GM10248 (cell line): Measurements from ENCODE around the gene SPTLC3.

Experiments
- CTCF ChIA-PET: fragments of 300-600 bp; sonication (Branson Sonifier 250); formaldehyde crosslinking; extraction: SDS; loops from one replicate; lab custom pipeline; 2021; ENCODE audit warnings: antibody characterized with exemption; lab: Yijun Ruan, JAX
- POLR2A ChIA-PET: fragments of 350-650 bp; sonication (Branson Sonifier 250); formaldehyde crosslinking; extraction: SDS; loops from one replicate; lab custom pipeline; 2020; ENCODE audit warnings: antibody characterized with exemption; lab: Yijun Ruan, JAX
- DNase-seq: peaks from one replicate; pipeline ENCODE4 v3.0.0; 2012; ENCODE audit errors: extremely low spot score
- TF ChIP-seq, protein P1 (sequence below): IDR thresholded peaks from 2 replicates; pipeline ENCODE4 v1.5.1; 2012; ENCODE audit warnings: mild to moderate bottlenecking, low read depth; ENCODE audit errors: extremely low read depth, missing control alignments, control extremely low read depth

Gene SPTLC3

DNA sequence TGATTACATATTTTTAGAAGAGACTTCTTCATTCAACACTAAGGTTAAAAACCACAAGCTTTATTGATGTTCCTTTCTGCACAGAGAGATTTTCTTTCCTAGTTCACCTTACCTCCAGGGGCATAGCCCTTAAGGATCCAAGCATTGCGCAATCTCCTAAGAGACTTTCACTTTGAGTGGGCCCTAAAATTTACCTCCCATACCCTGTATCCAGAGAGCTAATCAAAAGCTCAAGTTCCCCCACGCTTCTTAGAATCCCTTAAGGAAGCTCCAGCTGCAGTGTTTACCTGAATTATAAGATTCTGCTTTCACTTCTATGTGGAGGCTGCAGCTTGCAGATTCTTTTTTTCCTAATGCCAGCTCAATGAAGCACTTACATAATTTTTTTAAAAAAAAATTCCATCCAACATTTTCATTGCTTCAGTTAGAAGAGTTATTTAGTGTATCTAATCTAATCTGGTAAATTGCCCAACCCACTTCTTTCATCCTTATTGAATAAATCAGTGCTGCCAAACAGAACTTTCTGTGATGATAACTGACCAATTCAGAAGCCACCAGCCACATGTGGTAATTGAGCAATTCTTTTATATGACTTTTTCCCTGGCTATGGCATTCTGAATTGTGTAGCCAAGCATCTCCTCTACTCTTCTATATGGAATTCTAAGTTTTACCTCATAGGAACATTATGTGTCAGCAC is 24.6 kb upstream of the SPTLC3 start:
- POLR2A ChIA-PET: no interaction called here
- DNase-seq: no peak
- TF ChIP-seq, protein P1, sequence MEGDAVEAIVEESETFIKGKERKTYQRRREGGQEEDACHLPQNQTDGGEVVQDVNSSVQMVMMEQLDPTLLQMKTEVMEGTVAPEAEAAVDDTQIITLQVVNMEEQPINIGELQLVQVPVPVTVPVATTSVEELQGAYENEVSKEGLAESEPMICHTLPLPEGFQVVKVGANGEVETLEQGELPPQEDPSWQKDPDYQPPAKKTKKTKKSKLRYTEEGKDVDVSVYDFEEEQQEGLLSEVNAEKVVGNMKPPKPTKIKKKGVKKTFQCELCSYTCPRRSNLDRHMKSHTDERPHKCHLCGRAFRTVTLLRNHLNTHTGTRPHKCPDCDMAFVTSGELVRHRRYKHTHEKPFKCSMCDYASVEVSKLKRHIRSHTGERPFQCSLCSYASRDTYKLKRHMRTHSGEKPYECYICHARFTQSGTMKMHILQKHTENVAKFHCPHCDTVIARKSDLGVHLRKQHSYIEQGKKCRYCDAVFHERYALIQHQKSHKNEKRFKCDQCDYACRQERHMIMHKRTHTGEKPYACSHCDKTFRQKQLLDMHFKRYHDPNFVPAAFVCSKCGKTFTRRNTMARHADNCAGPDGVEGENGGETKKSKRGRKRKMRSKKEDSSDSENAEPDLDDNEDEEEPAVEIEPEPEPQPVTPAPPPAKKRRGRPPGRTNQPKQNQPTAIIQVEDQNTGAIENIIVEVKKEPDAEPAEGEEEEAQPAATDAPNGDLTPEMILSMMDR: no peak
- CTCF ChIA-PET: interaction anchor here (0.7 to 1.2 kb wide), 3 partner anchors 12 to 135 kb away, joined by 3 to 6 read pairs (median 4); no protein-coding TSS in a partner anchor

DNA sequence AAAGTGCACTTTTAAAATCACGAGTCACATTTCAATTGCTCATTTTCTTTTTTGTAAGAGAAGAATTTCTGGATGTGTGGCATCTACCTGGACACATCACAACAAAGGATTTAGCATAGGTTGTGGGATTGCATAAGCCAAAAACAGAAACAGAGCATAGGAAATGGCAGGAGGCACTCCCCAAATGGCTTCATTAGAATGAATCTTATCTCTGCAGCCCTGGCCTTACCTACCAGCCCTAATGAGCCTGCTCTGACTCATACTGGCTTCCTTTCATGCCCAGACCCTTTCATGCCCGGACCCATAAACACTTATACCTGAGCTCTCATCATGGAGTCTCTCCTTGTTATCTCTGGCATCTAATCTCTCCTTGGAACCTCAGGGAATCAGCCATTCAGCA is 23.9 kb upstream of the SPTLC3 start:
- CTCF ChIA-PET: no interaction called here
- DNase-seq: no peak
- POLR2A ChIA-PET: no interaction called here
- TF ChIP-seq, protein P1: no peak

- no peak for DNase-seq
- ChIA-PET CTCF (no interaction called here), POLR2A (no interaction called here)
- TF ChIP-seq, protein P1: no peak
Measured at GRCh38 chr20:12987261-12987660, 21.5 kb upstream of the SPTLC3 start.

DNA sequence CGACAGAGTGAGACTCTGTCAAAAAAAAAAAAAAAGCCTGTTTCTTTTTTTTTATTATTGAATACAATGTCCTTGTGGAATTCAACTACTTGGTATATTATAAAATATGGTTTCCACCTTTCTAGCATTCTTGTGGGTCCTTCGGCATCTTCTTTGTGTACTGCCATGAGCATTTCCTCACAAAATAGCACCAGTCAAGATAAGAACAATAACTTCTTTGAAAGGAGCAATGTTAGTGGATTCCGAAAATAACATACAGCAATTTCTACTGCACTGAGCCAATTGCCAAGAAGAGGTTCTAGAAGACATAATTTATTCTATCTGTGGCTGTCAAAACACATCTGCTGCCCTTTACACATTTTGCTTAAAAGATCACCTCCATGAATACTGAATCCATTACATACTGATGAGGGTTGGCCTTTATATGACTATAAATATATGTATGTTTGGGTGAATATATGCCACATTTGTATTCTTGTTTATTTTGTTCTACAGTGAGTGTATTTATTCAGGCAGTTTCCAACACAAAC is 19.1 kb upstream of the SPTLC3 start:
- ChIA-PET POLR2A (no interaction called here), CTCF (interaction anchor here (0.9 kb wide), 1 partner anchor 11 kb away, joined by 3 read pairs; no protein-coding TSS in a partner anchor)
- TF ChIP-seq, protein P1: no peak
- no peak for DNase-seq

- TF ChIP-seq, protein P1: no peak
- CTCF ChIA-PET: no interaction called here
- POLR2A ChIA-PET: no interaction called here
- DNase-seq: no peak
Measured at GRCh38 chr20:12997128-12997655, 11.6 kb upstream of the SPTLC3 start.

GRCh38 chr20:12998046-12998445 is 10.7 kb upstream of the SPTLC3 start:
- ChIA-PET POLR2A (no interaction called here), CTCF (no interaction called here)
- TF ChIP-seq, protein P1: no peak
- no peak for DNase-seq
